NCI-H226 (cell line): ENCODE results near the gene LRP1-AS.

Source experiments
- DNase-seq: peaks from one replicate; pipeline ENCODE4 v3.0.0-alpha.2; 2015

LRP1-AS gene

GRCh38 chr12:57095440-57095839 lies 52.0 kb downstream of the LRP1-AS start:
- no peak for DNase-seq
